ENCODE measurements around the gene ASMT. TPM values are rescaled to one million over a fixed set of nuclear protein-coding genes. Genes with fewer than 3 reads are reported as not detected.

Gene ASMT
- total RNA-seq, 1 donor from 2014 or later, result not detected

Other genes with a start within 250 kb of the ASMT start
- gene SLC25A6, start 222.9 kb upstream of the ASMT start, total RNA-seq, result 312 and 392 TPM in 2 replicates
- 32.9 and 37.2 TPM in 2 replicates for gene ASMTL, start 162.2 kb upstream of the ASMT start, total RNA-seq
- 0.05 and 0.23 TPM in 2 replicates for gene P2RY8, start 77.9 kb upstream of the ASMT start, total RNA-seq
- gene AKAP17A, start 23.5 kb upstream of the ASMT start, total RNA-seq, result 34.1 and 62.2 TPM in 2 replicates

All from glomerular endothelial cell (primary cell).